ENCODE results near the gene PAX2. TPM values are rescaled to one million over a fixed set of nuclear protein-coding genes. Genes with fewer than 3 reads are reported as not detected.

Gene PAX2
- polyA plus RNA-seq, 2 of the 4 experiments (the other 2 are of a cell fraction) = 0.06 to 0.21 TPM

GRCh38 chr10:100715101-100715444 is 30.3 kb upstream of the PAX2 start:
- 82% methylated on average over 4 of the region's 4 CpGs for WGBS (ENCODE audit: missing lambda C conversion rate)
- CTCF ChIA-PET = interaction anchor here (0.8 to 6.2 kb wide), 3 partner anchors 13 to 154 kb away, joined by 3 to 31 read pairs (median 4); partner anchors contain the start of gene PAX2
- no peaks in the 10 kb centered on the region for H3K9me3 ChIP-seq
- POLR2A ChIA-PET = no interaction called here
- 0 out of 3 replicates have a peak, but pooled peaks cover 4% of the 10 kb centered on the region for H3K4me1 ChIP-seq
- FAIRE-seq = no peak
- no peak for ATAC-seq
- no peak for DNase-seq (ENCODE audit: low read depth in 1 of 2, low spot score in 1 of 2)
- no peak overlapping the region for H3K4me3 ChIP-seq
- no peak overlapping the region for H3K27ac ChIP-seq
- TF ChIP-seq POLR2A (IDR thresholded peaks at IDR 0.05; ENCODE audit: low read length) = no peak
- no peak for TF ChIP-seq ZC3H11A (IDR thresholded peaks at IDR 0.05)
- TF ChIP-seq ZNF302 (CRISPR knock-in tag; IDR thresholded peaks at IDR 0.05) = no peak
- no peak for TF ChIP-seq TP53 (CRISPR knock-in tag; IDR thresholded peaks at IDR 0.05)
- H3K4me2 ChIP-seq = no peak overlapping the region

GRCh38 chr10:100715445-100716385 is 29.7 kb upstream of the PAX2 start:
- no peak overlapping the region for H3K4me3 ChIP-seq
- ATAC-seq (no peak), DNase-seq (ENCODE audit: low read depth in 1 of 2, low spot score in 1 of 2) (no peak), FAIRE-seq (no peak)
- POLR2A ChIA-PET = no interaction called here
- CTCF ChIA-PET = interaction anchor here (0.8 to 6.2 kb wide), 2 partner anchors 13 to 29 kb away, joined by 4 to 31 read pairs; partner anchors contain the start of gene PAX2
- no peaks in the 10 kb centered on the region for H3K4me1 ChIP-seq
- H3K4me2 ChIP-seq = no peak overlapping the region
- 79% methylated on average over 65 of the region's 66 CpGs for WGBS (ENCODE audit: missing lambda C conversion rate)
- no peak for TF ChIP-seq MAFK (IDR thresholded peaks at IDR 0.05; ENCODE audit: partially characterized antibody)
- no peak for TF ChIP-seq RAD21 (conservative IDR thresholded peaks at IDR 0.05 in 1 of 2, IDR thresholded peaks at IDR 0.05 in 1 of 2)
- TF ChIP-seq ESRRA (IDR thresholded peaks at IDR 0.05; ENCODE audit: borderline replicate concordance, low read length) = no peak
- TF ChIP-seq KDM5A (IDR thresholded peaks at IDR 0.05) = no peak
- H3K27ac ChIP-seq = no peak overlapping the region
- H3K9me3 ChIP-seq = no peaks in the 10 kb centered on the region

GRCh38 chr10:100717166-100717565 is 28.2 kb upstream of the PAX2 start:
- ChIA-PET CTCF (no interaction called here), POLR2A (no interaction called here)
- H3K27ac ChIP-seq = no peak overlapping the region
- no peak for FAIRE-seq
- H3K4me1 ChIP-seq = no peaks in the 10 kb centered on the region
- DNase-seq (ENCODE audit: low read depth in 1 of 2, low spot score in 1 of 2) = no peak
- no peaks in the 10 kb centered on the region for H3K9me3 ChIP-seq
- H3K4me3 ChIP-seq = no peak overlapping the region
- H3K4me2 ChIP-seq = no peak overlapping the region
- TF ChIP-seq RNF2 (IDR thresholded peaks at IDR 0.05; ENCODE audit: borderline replicate concordance, low read depth) = no peak
- TF ChIP-seq ZC3H11A (IDR thresholded peaks at IDR 0.05) = no peak
- no peak for TF ChIP-seq MAX (IDR thresholded peaks at IDR 0.05)
- TF ChIP-seq CEBPB (IDR thresholded peaks at IDR 0.05) = no peak
- no peak for TF ChIP-seq RFX5 (IDR thresholded peaks at IDR 0.05)
- ATAC-seq = no peak

- H3K4me1 ChIP-seq = no peaks in the 10 kb centered on the region
- TF ChIP-seq ZFP36 (IDR thresholded peaks at IDR 0.05; ENCODE audit: borderline replicate concordance, partially characterized antibody) (no peak), SREBF2 (IDR thresholded peaks at IDR 0.05) (no peak), MAX (IDR thresholded peaks at IDR 0.05) (no peak), RARB (CRISPR knock-in tag; IDR thresholded peaks at IDR 0.05) (no peak), MAZ (IDR thresholded peaks at IDR 0.05; ENCODE audit: borderline replicate concordance, low read depth, low read length) (no peak), USF2 (IDR thresholded peaks at IDR 0.05) (no peak), TP53 (CRISPR knock-in tag; IDR thresholded peaks at IDR 0.05) (no peak), HES2 (IDR thresholded peaks at IDR 0.05) (no peak), EHF (CRISPR knock-in tag; IDR thresholded peaks at IDR 0.05) (no peak), CHD4 (IDR thresholded peaks at IDR 0.05; ENCODE audit: borderline replicate concordance) (no peak), FOXS1 (CRISPR knock-in tag; IDR thresholded peaks at IDR 0.05) (no peak), ELK1 (IDR thresholded peaks at IDR 0.05; ENCODE audit: low read depth, low read length) (no peak), ESRRA (IDR thresholded peaks at IDR 0.05; ENCODE audit: borderline replicate concordance, low read length) (no peak), HOXB13 (CRISPR knock-in tag; IDR thresholded peaks at IDR 0.05; ENCODE audit: low read depth) (no peak), NPAS2 (CRISPR knock-in tag; IDR thresholded peaks at IDR 0.05; ENCODE audit: borderline replicate concordance) (no peak), EHMT2 (IDR thresholded peaks at IDR 0.05; ENCODE audit: low read depth) (no peak), KDM1A (IDR thresholded peaks at IDR 0.05; ENCODE audit: low read depth) (no peak), FOSL2 (IDR thresholded peaks at IDR 0.05) (no peak), FOSL2 (CRISPR knock-in tag; IDR thresholded peaks at IDR 0.05) (no peak)
- no peak overlapping the region for H3K4me3 ChIP-seq
- no peaks in the 10 kb centered on the region for H3K9me3 ChIP-seq
- ChIA-PET CTCF (no interaction called here), POLR2A (no interaction called here)
- ATAC-seq (no peak), DNase-seq (ENCODE audit: low read depth in 1 of 2, low spot score in 1 of 2) (no peak), FAIRE-seq (no peak)
- H3K4me2 ChIP-seq = no peak overlapping the region
- WGBS (ENCODE audit: missing lambda C conversion rate) = 69% methylated on average over 1 of the region's 1 CpG
- H3K27ac ChIP-seq = no peak overlapping the region
Measured at GRCh38 chr10:100718197-100718742, 27.1 kb upstream of the PAX2 start.

All from A549 (cell line).